RWPE1 (cell line): ENCODE results near the gene TPSB2.
"Not testable (repeated sequence)": the region's sequence is repeated elsewhere in the genome, so short reads cannot be mapped to it uniquely, and the experiment has no call there.

ENCODE experiments used
- CTCF ChIA-PET: fragments of 350-600 bp; sonication (Branson Sonifier 250); formaldehyde crosslinking; extraction: SDS; loops from one replicate; lab custom pipeline; 2021; lab: Yijun Ruan, JAX
- POLR2A ChIA-PET: fragments of 400-600 bp; formaldehyde crosslinking; extraction: SDS; loops from one replicate; lab custom pipeline; 2020; ENCODE audit warnings: antibody characterized with exemption; ENCODE audit not compliant: low non-redundant PET; lab: Yijun Ruan, JAX
- DNase-seq: peaks from one replicate; pipeline ENCODE4 v3.0.0; 2012; ENCODE audit warnings: low spot score
- H3K27ac ChIP-seq: fragments of 450-650 bp; 2 replicates; pipeline ENCODE4 v1.5.1; 2017
- TF ChIP-seq, protein P1 (sequence below): fragments of 450-650 bp; conservative IDR thresholded peaks from 2 replicates; pipeline ENCODE4 v1.5.1; 2017; ENCODE audit warnings: low read depth, mild to moderate bottlenecking

TPSB2 gene

GRCh38 chr16:1230084-1230470 lies at the start of gene TPSB2:
TSS of gene TPSB2 (minus strand) at chr16:1230184. CDS start at chr16:1229951, 233 bp downstream.
- CTCF ChIA-PET, H3K27ac ChIP-seq, DNase-seq, POLR2A ChIA-PET: not testable (repeated sequence)

DNA sequence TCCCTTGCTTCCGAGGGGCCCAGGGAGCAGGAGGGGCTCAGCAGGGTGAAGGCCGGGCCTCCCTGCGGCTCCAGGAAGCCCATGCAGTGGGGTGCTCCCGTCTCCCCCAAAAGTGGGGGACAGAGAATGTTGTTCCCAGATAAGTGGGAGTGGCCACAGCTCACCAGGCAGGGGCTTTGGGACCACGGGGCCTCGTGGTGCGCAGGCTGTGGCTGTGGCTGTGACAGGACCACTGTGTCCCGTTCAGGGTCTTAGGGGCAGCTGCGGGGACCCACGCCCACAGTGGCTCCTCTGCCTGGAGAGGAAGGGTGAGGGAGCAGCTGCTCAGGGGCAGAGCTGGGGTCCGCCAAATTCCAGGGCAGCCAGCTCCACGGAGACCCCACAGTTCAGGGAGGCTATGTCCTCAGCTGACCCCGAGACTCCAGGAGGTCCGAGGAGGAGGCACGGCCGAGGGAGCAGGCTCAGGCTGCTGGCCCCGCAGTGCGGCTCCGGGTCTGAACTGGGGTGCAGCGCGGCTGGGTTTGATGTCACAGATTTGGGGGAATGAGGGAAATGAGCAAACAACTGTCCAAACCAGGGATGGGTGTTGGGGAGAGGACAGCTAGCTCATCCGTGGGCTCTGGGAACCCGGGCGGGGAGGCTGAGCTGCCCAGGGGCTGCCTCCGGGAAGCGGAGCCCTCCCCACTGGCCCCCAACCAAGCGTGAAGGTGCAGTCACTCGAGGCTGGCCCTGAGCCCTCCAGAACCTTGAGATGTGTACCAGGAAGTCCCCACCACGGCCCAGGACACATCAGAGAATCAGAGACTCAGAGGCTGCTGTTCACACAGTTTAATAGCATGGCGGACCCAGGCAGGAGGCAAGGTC lies 49.3 kb upstream of the TPSB2 start:
- CTCF ChIA-PET = interaction anchor here (0.6 to 0.7 kb wide), 2 partner anchors 47 to 430 kb away, joined by 3 to 5 read pairs; no protein-coding TSS in a partner anchor
- TF ChIP-seq, protein P1, sequence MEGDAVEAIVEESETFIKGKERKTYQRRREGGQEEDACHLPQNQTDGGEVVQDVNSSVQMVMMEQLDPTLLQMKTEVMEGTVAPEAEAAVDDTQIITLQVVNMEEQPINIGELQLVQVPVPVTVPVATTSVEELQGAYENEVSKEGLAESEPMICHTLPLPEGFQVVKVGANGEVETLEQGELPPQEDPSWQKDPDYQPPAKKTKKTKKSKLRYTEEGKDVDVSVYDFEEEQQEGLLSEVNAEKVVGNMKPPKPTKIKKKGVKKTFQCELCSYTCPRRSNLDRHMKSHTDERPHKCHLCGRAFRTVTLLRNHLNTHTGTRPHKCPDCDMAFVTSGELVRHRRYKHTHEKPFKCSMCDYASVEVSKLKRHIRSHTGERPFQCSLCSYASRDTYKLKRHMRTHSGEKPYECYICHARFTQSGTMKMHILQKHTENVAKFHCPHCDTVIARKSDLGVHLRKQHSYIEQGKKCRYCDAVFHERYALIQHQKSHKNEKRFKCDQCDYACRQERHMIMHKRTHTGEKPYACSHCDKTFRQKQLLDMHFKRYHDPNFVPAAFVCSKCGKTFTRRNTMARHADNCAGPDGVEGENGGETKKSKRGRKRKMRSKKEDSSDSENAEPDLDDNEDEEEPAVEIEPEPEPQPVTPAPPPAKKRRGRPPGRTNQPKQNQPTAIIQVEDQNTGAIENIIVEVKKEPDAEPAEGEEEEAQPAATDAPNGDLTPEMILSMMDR = no peak

DNA sequence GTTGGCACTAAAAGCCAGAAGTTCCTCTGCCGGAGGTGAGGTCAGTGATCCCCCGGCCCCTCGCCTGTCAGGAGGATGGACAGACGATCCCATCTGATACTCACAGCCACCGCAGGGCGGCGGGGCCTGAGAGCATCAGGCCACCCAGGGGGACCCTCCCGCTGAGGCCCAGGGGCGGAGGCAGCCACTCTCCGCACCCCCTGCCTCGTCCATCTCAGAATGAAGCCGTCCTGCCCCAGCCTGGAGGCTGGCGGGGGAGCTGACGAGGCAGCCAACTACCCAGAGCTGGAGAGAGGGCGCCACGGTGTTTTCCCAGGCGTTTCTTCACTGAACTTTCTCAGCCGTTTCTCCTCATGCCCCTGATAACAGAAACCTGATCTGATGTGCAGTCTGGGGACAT lies 48.5 kb upstream of the TPSB2 start:
- CTCF ChIA-PET = no interaction called here
- DNase-seq = no peak
- no peak overlapping the region for H3K27ac ChIP-seq

More for the DNA sequence above, 49.3 kb upstream of the TPSB2 start:
- H3K27ac ChIP-seq = no peak overlapping the region
- no peak for DNase-seq
- POLR2A ChIA-PET = interaction anchor here (0.9 kb wide), 1 partner anchor 26 kb away, joined by 4 read pairs; no protein-coding TSS in a partner anchor

GRCh38 chr16:1277617-1278282 lies 47.8 kb upstream of the TPSB2 start:
- TF ChIP-seq, protein P1 = no peak
- H3K27ac ChIP-seq = no peak overlapping the region
- CTCF ChIA-PET = interaction anchor here (0.7 kb wide), 1 partner anchor 84 kb away, joined by 4 read pairs; no protein-coding TSS in a partner anchor
- no peak for DNase-seq
- POLR2A ChIA-PET = no interaction called here

More for the DNA sequence above, 48.5 kb upstream of the TPSB2 start:
- POLR2A ChIA-PET = no interaction called here
- TF ChIP-seq, protein P1 = no peak

DNA sequence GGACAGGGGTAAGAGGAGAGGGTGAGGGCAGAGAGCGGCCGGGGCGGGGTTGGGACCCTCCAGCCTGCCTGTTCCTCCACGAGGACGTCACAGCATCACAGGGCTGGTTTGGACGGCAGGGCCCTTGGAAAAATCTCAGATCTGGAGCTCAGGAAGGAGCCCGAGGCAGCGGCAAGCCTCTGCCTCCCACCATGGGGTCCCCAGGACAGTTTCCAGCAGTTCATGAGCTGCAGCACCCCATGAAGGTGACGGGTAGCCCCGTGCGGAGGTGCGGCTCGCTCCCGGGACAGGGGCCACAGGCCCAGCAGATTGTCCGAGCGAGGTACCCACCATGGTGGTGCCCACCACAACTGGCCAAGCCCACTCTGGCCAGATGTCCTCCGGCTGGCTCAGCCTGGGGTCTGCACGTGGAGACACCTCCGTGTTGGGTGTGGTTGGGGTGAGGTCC lies 47.2 kb upstream of the TPSB2 start:
- CTCF ChIA-PET = no interaction called here
- POLR2A ChIA-PET = no interaction called here
- TF ChIP-seq, protein P1 = no peak
- no peak for DNase-seq
- no peak overlapping the region for H3K27ac ChIP-seq

DNA sequence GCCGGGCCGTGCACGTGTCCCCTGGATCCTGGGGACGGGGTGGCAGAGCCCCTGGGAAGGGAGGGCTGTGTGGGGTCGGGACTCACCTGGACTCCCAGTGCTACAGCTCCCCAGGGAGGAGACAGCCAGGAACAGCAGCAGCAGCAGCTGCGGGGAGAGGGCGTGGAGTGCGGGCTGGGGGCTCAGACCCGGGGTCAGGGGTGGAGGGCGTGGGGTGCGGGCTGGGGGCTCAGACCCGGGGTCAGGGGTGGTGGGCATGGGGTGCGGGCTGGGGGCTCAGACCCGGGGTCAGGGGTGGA lies 46.5 kb upstream of the TPSB2 start:
- ChIA-PET CTCF (interaction anchor here (0.6 kb wide), 1 partner anchor 20 kb away, joined by 6 read pairs; no protein-coding TSS in a partner anchor), POLR2A (no interaction called here)
- no peak for DNase-seq
- no peak overlapping the region for H3K27ac ChIP-seq
- TF ChIP-seq, protein P1 = no peak
